Epithelial cell of proximal tubule (primary cell): Measurements from ENCODE around the gene DCXR. TPM values are rescaled to one million over a fixed set of nuclear protein-coding genes. Genes with fewer than 3 reads are reported as not detected.

Experiments used
- DNase-seq: peaks from one replicate; pipeline ENCODE4 v3.0.0-alpha.2; 2011; ENCODE audit warnings: low read depth
- H3K4me3 ChIP-seq: 2 replicates; pipeline ENCODE4 v1.5.1; 2011; ENCODE audit warnings: low read depth, mild to moderate bottlenecking, low read length
- CTCF ChIP-seq: conservative IDR thresholded peaks from 2 replicates; pipeline ENCODE4 v1.5.1; 2012; ENCODE audit warnings: low read depth, mild to moderate bottlenecking, low read length
- total RNA-seq: library from RNA; depleted of rRNA; stranded (reverse); fragments of >200 nt; gene quantifications from 2 replicates; pipeline ENCODE4 v1.2.3, GENCODE V29; 2015

DCXR gene
- total RNA-seq, 1 donor from 2014 or later: 93.1 TPM

- H3K4me3 ChIP-seq: no peak overlapping the region
- DNase-seq: peak; percentile 52
- no peak for TF ChIP-seq CTCF
These were observed 33.8 kb downstream of the DCXR start for GRCh38 chr17:82003411-82004381.

GRCh38 chr17:82001571-82002056 is 35.9 kb downstream of the DCXR start:
- no peak for DNase-seq
- no peak overlapping the region for H3K4me3 ChIP-seq
- TF ChIP-seq CTCF: no peak

- H3K4me3 ChIP-seq: no peak overlapping the region
- no peak for TF ChIP-seq CTCF
- no peak for DNase-seq
These were observed 36.5 kb downstream of the DCXR start for GRCh38 chr17:82000803-82001570.

GRCh38 chr17:81999976-82000802 is 37.3 kb downstream of the DCXR start:
- TF ChIP-seq CTCF: no peak
- H3K4me3 ChIP-seq: no peak overlapping the region
- DNase-seq: no peak

GRCh38 chr17:81999587-81999975 is 37.9 kb downstream of the DCXR start:
- DNase-seq: no peak
- TF ChIP-seq CTCF: no peak
- H3K4me3 ChIP-seq: no peak overlapping the region

GRCh38 chr17:81998691-81999438 is 38.6 kb downstream of the DCXR start:
- TF ChIP-seq CTCF: no peak
- H3K4me3 ChIP-seq: no peak overlapping the region
- no peak for DNase-seq
